LoVo (cell line): ENCODE measurements around the gene CAMTA1.
"Not testable (repeated sequence)": the region's sequence is repeated elsewhere in the genome, so short reads cannot be mapped to it uniquely, and the experiment has no call there.

Experiments used
- DNase-seq: peaks from one replicate; pipeline ENCODE4 v3.0.0-alpha.2; 2016; ENCODE audit warnings: low spot score

CAMTA1 gene

DNA sequence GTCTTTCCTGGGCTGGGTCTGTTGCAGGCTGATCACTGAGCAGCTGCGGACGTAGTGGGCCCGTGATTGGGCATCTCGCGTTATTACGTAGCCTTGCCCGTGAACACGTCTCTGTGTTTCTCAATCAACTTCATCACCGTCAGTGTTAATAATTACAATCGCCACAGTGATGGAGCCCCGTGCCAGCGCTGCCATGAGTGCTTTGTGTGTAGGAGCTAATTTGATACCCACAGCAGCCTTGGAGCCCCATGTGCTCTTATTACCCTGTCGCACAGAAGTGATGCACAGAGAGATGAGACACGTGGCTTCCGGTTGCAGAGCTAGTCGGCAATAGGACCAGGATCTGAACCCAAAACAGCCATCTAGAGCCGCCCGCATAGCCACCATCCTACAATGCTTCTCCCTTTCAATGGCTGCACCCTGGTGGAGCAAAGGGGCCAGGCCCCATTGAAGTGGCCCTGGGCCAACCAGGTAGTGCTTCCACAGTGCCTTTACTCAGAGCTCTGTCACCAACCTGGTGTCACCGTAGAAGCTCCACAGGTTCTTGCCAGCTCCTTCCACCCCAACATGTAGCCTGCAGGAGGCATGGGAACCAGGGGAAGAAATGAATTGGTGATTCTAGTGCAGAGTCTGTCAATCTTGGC lies 587.3 kb downstream of the CAMTA1 start:
- no peak for DNase-seq

- DNase-seq, result no peak
Observed at GRCh38 chr1:7373251-7373650, 588.0 kb downstream of the CAMTA1 start.

GRCh38 chr1:7373876-7374562 lies 588.8 kb downstream of the CAMTA1 start:
- DNase-seq, result no peak

- no peak for DNase-seq
Observed at GRCh38 chr1:7374563-7375160, 589.4 kb downstream of the CAMTA1 start.

DNA sequence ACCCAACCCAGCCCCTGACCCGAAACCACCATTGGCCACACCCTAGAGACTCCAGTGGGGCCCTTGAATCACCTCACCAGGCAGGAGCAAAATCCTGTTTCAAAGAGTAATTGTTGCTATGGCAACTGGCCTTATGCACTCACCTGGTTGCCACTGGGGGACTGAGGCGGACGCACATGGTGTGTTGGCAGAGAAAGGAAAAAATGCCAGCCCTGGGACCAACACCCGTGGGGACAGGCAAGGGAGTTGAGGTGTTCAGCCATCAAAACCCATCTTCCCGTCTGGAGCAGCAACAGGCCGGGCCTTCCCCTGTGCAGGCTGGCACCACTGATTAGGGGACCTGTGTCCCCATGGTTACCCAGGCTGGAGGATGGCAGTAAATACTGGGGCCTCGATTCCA lies 590.1 kb downstream of the CAMTA1 start:
- DNase-seq, result no peak

GRCh38 chr1:7375781-7376660 lies 590.8 kb downstream of the CAMTA1 start:
- no peak for DNase-seq

DNA sequence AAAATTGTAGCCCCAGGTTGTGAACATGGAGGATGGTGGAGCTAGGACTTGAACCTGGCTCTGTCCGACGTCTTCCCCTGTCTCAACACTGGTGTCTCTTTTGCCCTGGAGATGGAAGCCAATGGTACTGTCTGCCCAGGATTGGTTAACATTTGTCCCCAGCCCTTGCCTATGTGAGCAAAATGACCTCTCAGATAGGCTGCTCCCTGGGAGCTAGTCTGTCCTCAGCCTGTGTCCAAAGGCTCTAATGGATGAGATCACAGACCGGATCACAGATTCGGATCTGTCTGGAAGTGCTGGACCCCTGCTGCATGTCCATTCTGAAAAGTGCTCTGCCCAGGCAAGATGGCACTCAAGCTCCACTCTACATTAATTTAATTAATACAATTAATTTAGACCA lies 591.4 kb downstream of the CAMTA1 start:
- no peak for DNase-seq

DNA sequence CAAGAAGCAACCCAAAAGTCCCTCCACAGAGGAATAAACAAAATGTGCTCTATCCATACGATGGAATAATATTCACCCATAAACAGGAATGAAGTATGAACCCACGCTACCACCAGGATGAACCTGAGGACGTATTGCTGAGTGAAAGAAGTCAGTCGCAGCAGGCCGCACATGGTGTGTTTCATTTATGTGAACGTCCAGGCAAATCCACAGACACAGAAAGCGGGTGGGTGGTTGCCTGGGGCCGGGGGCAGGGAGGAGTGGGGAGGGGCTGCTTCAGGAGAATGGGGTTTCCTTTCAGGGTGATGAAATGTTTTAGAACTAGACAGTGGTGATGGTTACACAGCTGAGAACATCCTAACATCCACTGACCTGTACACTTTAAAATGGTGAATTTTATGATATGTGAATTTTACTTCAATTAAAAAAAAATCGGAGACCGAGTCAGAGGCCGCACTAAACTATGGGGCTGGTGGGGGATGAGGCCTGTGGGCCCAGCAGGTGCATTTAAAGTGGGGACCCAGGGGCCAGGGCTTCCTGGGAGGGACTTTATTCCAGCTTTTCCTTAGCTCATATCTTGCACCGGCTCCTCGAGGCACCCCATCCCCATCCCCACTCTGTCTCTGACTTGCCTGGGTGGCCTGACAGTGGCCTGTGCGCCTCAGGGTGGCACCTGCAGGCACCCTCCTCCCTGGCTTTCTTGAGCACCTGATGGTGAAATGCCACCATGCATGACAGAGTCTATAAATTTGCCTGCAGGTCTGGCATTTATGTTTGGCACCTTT lies 593.3 kb downstream of the CAMTA1 start:
- DNase-seq, result no peak

DNA sequence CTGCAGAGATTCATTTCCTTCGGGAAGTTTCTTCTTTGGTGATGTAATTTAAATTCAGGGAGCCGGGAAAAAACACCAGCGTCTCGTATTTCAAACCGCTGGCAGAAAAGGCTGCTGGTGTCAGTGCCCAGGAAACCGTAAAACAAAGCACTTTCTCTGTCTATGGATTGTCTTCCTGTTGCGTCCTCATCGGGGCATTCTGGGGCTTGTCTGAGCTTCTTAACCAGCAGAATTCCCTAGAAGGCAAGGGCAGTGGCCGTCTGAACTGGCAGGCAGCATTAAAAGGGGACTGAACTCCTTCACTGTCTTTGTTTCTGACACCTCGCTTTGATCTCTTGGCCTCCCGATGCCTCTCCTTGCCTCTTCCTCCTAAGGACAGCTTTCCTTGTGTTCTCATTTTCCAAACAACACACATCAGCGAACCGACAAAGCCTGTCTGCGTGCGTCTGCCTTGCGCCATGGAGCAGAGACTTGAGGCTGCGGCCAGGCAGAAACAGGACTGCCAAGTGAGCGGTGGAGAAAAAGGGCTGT lies 594.3 kb downstream of the CAMTA1 start:
- DNase-seq, result no peak

DNA sequence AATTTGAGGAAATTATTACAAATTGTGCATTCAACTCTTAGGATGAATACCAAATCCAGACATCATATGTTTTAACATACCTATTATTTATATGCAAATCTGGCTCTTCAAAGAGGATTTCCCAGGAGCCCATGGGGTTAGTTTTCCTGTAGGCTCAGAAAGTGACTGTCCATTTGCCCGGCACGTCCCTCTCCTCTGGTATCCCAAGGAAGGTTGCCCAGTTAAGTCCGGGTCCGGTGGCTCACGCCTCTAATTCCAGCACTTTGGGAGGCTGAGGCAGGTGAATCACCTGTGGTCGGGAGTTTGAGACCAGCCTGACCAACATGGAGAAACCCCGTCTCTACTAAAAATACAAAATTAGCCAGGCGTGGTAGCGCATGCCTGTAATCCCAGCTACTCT lies 594.8 kb downstream of the CAMTA1 start:
- not testable (repeated sequence) for DNase-seq

DNA sequence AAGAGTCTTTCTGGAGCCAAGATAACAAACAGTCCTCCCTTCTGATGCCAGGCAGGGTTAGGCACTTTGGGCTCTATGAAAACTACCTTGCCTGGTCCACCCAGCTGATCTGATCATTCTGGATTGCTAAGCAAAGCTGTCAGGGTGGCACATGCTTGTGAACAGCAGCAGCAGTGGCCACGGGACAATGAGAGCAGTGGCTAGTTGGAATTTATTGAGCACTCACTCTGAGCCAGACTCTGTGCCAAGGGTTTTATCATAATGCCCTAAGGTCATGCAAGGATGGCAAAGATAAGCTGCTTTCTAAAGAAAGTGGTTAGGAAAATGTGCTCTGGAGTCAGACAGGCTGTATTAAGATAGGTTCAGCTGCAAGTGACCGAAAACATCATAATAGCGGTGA lies 595.5 kb downstream of the CAMTA1 start:
- DNase-seq, result peak; percentile 5

GRCh38 chr1:7381729-7382128 lies 596.5 kb downstream of the CAMTA1 start:
- not testable (repeated sequence) for DNase-seq

- no peak for DNase-seq
Observed at GRCh38 chr1:7382971-7383370, 597.7 kb downstream of the CAMTA1 start.

- no peak for DNase-seq
Observed at GRCh38 chr1:7383671-7384520, 598.6 kb downstream of the CAMTA1 start.

GRCh38 chr1:7384679-7385078 lies 599.4 kb downstream of the CAMTA1 start:
- no peak for DNase-seq

DNA sequence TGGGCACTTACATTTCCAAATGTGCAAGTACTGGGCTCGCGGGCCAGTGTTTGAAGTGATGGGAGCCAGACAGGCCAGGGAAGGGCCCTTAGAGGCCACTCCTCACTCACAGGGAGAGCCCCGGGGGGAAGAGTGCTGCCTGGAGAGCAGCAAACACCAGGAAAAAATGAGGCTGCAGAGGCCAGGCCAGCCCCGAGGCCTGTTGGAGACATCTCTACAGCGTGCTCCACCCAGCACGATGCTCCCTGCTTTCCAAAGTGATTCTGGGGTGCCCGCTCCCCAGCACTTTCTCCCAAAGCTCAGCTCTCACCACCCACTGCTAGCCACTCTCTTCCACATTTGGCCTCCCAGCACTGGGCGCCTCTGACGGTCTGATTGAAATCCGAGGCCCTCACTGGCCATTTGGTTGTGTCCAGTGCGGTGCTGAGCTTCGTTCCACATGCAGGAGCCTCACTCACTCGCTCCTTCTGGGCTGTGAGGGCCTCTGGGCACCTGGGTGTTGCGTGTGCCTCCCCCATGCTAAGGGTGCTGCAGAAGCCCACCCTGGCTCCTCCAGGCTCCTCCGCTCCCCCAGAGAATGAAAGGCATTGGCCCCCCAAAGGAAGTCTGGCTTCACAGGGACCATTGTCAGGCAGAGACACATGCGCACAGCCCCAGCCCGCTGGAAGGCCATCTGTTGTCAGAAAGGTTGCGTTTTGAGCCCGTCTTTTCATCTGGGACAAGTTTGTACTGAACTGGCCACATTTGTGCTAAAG lies 600.4 kb downstream of the CAMTA1 start:
- DNase-seq, result no peak

- DNase-seq, result no peak
Observed at GRCh38 chr1:7386226-7387052, 601.2 kb downstream of the CAMTA1 start.

- DNase-seq, result no peak
Observed at GRCh38 chr1:7387053-7387927, 602.0 kb downstream of the CAMTA1 start.
